HG03175 (cell line): ENCODE results near the gene LRP10.
A peak's percentile ranks its signal among the peaks of the same experiment; 100 is the strongest.
"Not testable (repeated sequence)": the region's sequence is repeated elsewhere in the genome, so short reads cannot be mapped to it uniquely, and the experiment has no call there.

ENCODE experiments used
- ATAC-seq: cut with Tn5 transposase; IDR thresholded peaks from one replicate; pipeline ENCODE4 v1.9.1; 2021; ENCODE audit warnings: mild to moderate bottlenecking, moderate library complexity; ENCODE audit not compliant: unreplicated experiment

The LRP10 gene

DNA sequence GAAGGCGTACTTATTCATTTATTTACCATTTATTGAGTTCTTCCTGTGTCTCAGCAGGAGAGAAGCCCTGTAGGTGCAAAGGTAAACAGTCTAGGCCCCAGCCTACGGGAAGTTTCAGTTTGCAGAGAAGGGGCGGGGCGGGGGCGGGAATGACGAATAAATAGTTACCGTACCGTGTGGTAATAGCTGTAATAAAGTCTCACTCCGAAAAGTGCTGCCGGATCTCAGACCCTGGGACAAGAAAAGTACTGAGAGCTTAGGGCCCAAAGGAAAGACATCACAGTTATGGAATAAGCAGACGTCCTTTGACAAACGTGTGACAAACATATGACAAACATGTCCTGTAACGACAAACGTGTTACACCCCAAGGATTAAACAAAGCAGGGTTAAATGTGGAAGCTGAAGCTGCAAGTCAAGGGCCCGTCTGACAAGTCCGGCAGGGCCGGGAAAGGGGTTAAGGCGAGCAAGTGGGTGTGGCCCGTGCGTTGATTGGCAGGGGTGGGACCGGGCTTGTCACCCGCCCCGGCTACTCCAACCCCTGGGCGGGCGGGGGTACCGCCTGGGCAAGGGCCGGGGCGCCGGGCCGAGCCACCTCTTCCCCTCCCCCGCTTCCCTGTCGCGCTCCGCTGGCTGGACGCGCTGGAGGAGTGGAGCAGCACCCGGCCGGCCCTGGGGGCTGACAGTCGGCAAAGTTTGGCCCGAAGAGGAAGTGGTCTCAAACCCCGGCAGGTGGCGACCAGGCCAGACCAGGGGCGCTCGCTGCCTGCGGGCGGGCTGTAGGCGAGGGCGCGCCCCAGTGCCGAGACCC is at the start of gene LRP10:
LRP10 (plus strand) TSS at position 517 of the 809 bp plus-strand sequence. CDS start 564 bp downstream, outside the sequence.
- peak; percentile 79 for ATAC-seq

- no peak for ATAC-seq
Observed at GRCh38 chr14:22822016-22822570, 49.4 kb upstream of the LRP10 start.

GRCh38 chr14:22822571-22823098 is 48.9 kb upstream of the LRP10 start:
- peak; percentile 38 for ATAC-seq

GRCh38 chr14:22824711-22825359 is 46.7 kb upstream of the LRP10 start:
- no peak for ATAC-seq

- ATAC-seq = not testable (repeated sequence)
Observed at GRCh38 chr14:22829076-22829660, 42.4 kb upstream of the LRP10 start.

DNA sequence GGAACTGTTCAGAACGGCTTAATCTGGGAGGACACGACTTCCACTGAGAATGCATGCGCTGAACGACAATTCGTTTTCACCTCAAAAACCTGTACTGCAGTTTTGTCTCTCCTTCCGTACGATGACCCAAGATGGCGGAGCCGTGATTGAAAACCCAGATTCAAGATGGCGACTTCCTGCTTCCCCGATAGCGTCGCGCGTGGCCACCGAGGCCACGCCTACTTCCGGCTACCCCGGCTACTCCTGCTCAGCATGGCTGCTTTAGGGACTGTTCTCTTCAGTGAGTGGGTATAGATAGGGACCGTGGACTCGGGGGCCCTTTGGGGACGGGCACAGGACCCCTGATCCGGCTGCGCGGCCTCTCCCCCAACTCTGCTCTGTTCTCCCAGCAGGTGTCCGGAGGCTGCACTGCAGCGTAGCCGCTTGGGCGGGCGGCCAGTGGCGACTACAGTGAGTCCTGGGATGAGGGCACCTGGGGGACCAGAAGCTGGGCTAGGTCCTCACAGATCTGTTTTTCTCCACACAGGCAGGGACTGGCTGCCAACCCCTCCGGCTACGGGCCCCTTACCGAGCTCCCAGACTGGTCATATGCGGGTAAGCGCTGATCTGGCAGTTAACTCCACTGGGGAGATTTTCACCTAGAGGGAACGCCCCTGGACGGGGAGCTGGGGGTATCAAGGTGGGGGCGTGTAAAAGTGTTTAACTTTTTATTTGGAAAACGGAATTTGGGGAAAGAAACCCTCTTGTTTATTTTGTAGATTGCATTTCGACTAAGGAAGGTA is 41.7 kb upstream of the LRP10 start, which contains the start of gene MRPL52:
MRPL52 (plus strand) TSS at position 227 of the 782 bp plus-strand sequence; CDS start at position 253, 26 bp downstream.
- ATAC-seq = peak; percentile 89

GRCh38 chr14:22830443-22831010 is 41.0 kb upstream of the LRP10 start:
- no peak for ATAC-seq

DNA sequence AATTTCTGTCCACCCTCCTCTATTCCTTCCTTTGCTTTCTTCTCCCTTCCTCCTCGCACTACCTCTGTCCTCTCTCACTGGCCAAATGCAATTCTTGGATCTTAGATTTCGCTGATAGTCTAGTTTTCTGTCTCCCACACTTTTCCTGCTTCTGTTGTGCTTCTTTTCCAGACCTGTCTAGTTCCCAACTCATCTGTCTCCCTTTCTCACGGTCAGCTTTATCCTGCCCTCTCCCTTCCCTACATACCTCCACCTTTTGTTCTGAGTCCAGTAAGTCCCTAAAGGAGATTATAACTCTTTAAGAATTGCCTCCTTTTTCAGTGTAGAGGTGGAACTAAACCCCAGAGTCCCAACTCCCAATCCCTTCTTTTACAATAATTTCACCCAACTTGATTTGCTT is 36.0 kb upstream of the LRP10 start:
- ATAC-seq = no peak

DNA sequence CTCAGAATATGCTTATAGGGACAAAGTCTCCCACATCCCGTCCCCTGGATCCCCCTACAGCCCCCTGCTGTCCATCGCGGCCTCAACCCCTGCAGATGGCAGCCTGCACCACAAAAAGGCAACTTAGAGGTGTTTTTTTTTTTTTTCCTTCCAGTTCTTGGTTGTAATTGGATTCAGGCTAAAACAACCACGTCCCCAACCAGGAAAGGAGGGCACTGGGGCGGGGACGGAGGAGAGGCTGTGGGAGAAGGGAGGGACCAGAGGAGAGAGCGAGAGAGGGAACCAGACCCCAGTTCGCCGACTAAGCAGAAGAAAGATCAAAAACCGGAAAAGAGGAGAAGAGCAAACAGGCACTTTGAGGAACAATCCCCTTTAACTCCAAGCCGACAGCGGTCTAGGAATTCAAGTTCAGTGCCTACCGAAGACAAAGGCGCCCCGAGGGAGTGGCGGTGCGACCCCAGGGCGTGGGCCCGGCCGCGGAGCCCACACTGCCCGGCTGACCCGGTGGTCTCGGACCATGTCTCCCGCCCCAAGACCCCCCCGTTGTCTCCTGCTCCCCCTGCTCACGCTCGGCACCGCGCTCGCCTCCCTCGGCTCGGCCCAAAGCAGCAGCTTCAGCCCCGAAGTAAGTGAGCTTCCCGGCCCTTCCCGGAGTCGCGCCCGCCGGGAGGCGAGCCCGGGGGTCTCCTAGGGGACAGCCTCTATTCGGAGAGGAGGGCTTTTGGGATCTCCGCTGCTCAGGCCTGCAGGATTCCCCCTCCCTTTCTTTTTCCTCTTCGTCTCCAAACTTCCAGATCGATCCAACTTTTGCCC is 35.0 kb upstream of the LRP10 start, which contains the start of gene MMP14:
MMP14 (plus strand) TSS at position 285 of the 813 bp plus-strand sequence; CDS start at position 518, 233 bp downstream.
- no peak for ATAC-seq

DNA sequence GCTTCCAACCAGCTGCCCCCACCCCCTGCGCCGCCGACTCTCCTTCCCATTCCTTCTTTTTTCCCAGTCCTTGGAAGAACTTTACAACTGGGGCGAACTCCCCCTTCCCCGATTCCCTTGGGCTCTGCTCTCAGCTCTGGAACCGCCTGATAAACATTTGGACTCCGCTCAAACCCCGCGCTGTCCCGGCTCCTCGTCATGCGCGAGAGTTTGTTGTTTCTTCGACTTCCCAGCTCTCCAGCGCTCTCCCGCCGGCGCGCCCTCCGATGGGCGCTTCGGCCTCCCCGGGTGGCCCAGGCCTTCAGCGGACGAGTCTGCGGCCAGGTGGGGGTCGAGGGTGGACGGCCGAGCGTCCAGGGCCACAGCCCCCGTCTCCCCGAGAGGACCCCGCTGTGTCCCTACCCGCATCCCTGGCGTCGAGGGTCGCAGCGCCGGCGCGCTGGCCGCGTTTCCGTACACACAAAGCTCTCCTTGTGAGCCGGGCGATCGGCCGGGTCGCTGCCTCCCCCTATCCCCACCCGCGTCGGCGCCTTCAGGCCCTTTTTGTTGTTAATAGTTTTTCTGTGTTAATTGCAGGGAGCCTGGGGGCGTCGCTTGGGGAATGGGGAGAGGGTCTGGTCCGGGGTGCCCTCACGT is 34.3 kb upstream of the LRP10 start:
- ATAC-seq = no peak

DNA sequence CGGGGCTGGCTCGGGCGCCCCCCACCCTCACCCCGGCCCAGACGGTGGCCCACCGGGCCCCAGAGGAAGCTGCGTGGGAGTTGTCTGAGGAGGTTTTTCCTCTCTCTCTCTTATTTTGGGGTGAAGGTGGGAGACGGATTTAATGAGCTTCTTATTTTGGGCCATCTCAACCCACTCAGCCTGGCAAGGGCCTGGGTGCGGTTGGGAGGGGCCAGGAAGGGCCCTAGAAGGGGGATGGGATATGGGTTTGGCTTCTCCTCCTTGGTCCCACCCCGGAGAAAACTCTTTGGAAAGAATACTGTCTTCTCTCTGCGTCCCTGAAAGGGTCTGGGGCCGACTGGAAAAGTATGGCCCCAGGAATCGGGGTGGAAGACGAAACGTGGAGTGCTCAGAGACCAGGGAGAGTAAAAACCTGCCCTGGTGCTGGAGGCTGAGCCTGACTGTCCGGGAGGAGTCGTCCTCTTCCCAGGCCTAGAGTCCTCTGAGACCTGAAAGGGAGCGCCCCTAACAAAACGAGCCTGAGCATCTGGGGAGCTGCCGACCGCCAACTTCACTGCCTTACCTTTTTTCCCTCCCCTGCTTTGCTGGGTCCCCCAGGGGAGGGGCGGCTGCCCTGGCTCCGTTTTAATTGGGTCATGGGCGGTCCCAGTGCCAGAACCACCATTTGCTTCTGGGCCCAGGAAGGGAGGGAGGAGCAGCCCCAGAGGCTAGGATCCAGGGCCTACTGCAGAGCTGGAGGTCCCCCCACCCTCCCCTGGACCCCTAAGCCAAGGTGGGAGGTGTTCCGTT is 33.6 kb upstream of the LRP10 start:
- ATAC-seq = no peak

- ATAC-seq = no peak
Observed at GRCh38 chr14:22838631-22839041, 32.9 kb upstream of the LRP10 start.

- no peak for ATAC-seq
Observed at GRCh38 chr14:22839159-22839779, 32.3 kb upstream of the LRP10 start.

GRCh38 chr14:22841311-22841710 is 30.2 kb upstream of the LRP10 start:
- ATAC-seq = no peak

GRCh38 chr14:22841769-22842168 is 29.8 kb upstream of the LRP10 start:
- no peak for ATAC-seq

GRCh38 chr14:22842211-22843122 is 29.1 kb upstream of the LRP10 start:
- no peak for ATAC-seq
